HG02852 (cell line): ENCODE measurements around the gene UGT1A3.

Experiments used
- ATAC-seq: cut with Tn5 transposase; IDR thresholded peaks from one replicate; pipeline ENCODE4 v1.9.1; 2021; ENCODE audit warnings: mild to moderate bottlenecking, moderate library complexity; ENCODE audit not compliant: unreplicated experiment

The UGT1A3 gene

GRCh38 chr2:233756429-233757081 lies 27.7 kb downstream of the UGT1A3 start:
- ATAC-seq: no peak

- ATAC-seq: no peak
Observed at GRCh38 chr2:233758141-233758540, 29.3 kb downstream of the UGT1A3 start.

- ATAC-seq: no peak
Observed at GRCh38 chr2:233758849-233759248, 30.0 kb downstream of the UGT1A3 start.

DNA sequence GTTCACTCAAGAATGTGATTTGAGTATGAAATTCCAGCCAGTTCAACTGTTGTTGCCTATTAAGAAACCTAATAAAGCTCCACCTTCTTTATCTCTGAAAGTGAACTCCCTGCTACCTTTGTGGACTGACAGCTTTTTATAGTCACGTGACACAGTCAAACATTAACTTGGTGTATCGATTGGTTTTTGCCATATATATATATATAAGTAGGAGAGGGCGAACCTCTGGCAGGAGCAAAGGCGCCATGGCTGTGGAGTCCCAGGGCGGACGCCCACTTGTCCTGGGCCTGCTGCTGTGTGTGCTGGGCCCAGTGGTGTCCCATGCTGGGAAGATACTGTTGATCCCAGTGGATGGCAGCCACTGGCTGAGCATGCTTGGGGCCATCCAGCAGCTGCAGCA lies 31.2 kb downstream of the UGT1A3 start, which contains the start of gene UGT1A1:
Gene UGT1A1 (plus strand): TSS at position 228 of the 400 bp plus-strand sequence. CDS start 18 bp downstream, at position 246.
- ATAC-seq: no peak

- no peak for ATAC-seq
Observed at GRCh38 chr2:233761040-233761769, 32.4 kb downstream of the UGT1A3 start.

- no peak for ATAC-seq
Observed at GRCh38 chr2:233764264-233764663, 35.4 kb downstream of the UGT1A3 start.

- ATAC-seq: no peak
Observed at GRCh38 chr2:233764761-233765160, 35.9 kb downstream of the UGT1A3 start.

DNA sequence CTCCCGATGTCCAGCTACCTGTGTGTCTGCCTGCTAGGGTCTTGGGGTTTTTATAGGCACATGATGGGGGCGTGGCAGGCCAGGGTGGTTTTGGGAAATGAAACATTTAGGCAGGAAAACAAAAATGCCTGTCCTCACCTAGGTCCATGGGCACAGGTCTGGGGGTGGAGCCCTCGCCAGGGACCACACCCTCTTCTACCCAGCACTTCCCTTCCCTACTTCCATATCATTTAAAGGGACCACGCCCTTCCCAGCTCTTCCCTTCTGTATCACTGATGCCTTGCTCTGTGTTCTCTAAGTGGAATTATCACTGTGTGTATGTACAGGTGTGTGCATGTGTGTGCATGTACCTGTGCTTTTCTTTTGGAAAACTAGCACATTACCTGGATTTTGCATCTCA lies 37.6 kb downstream of the UGT1A3 start:
- ATAC-seq: no peak

GRCh38 chr2:233768076-233768475 lies 39.2 kb downstream of the UGT1A3 start:
- no peak for ATAC-seq

DNA sequence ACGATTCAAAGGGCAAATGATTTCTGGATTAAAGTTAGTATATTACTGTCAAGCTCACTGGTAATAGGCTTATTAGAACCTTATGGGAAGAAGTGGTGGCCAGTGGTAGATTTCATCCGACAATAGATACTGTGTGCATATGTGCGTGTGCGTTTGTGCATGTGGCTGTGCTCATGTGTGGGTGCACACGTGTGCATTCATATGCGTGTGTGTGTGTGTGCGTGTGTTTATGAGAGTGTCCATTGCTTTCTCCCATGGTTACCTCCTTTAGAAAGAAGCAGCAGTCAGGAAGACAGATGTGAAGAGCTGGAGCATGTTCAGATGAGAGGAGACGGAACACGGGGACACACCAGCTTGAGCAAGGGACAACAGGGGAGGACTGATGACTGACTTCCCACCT lies 40.4 kb downstream of the UGT1A3 start:
- ATAC-seq: no peak

GRCh38 chr2:233772153-233772552 lies 43.3 kb downstream of the UGT1A3 start:
- ATAC-seq: no peak

- ATAC-seq: no peak
Observed at GRCh38 chr2:233772583-233772982, 43.7 kb downstream of the UGT1A3 start.

DNA sequence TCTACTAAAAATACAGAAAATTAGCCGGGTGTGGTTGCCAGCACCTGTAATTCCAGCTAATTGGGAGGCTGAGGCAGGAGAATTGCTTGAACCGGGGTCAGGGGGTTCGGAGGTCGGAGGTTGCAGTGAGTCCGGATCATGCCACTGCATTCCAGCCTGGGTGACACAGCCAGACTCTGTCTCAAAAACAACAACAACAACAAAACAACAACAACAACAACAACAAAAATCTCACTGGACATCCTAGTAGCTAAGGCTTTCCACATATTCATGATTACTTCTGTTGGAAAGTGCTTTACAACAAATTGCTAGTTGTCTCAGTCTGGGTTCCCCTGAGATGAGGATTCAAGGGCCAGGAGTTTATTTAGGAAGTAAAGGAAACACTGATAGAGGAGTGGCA lies 45.0 kb downstream of the UGT1A3 start:
- no peak for ATAC-seq

DNA sequence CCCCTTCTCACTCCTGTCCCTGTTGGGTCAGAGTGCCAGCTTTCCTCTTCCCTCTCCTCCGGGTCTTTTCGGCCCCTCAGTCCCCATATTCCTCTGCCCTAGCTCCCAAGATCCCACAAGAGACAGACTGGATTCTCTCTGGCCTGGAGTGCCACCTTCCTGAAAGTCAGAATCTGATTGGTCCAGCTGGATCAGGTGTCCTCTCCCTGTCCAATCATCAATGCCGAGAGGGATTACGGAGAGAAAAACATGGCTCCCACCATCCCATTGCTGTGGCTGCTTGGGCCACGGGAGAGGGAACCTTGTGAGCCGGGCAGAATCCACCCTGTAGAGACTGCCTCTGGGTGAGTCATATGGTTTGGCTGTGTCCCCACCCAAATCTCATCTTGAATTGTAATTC lies 46.6 kb downstream of the UGT1A3 start:
- no peak for ATAC-seq

DNA sequence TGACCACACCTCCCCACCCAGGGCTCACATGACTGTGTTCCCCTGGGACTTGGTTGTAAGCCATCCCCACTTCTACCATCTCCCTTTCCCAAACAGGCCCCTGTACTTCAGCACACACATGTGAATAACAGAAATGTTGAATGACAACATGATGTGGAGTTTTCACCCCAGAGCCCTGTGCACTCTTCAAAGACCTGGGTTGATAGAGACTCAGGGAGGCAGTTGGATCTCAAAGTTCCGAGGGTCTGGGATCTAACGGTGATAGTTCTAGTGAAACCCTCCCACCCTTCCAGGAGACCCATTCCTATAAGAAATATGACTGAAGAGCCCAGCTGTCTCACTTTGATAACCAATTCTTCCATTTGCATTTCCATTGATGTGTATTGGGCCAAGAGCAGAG lies 49.2 kb downstream of the UGT1A3 start, which contains the start of gene MROH2A:
Gene MROH2A (plus strand): TSS at position 301 of the 400 bp plus-strand sequence. CDS start 1,029 bp downstream, outside the sequence.
- ATAC-seq: no peak

DNA sequence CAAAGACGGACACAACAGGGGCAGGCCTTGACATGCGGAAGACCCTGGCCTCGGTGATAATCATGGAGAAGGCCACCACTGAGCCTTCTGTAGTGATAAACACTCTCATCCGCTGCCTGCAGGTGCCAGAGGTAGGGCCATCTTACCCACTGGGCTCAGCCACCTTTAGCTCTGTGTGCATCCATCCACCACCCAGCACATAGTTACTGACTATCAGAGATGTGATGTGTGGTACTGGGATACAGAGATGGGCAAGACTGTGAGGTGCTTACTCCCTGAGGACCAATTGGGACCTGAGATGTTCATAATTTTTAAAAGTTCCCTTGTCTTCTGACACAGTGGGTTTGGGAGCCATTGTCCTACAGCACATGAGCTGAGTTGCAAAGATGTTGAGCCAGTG lies 50.9 kb downstream of the UGT1A3 start:
- ATAC-seq: no peak

DNA sequence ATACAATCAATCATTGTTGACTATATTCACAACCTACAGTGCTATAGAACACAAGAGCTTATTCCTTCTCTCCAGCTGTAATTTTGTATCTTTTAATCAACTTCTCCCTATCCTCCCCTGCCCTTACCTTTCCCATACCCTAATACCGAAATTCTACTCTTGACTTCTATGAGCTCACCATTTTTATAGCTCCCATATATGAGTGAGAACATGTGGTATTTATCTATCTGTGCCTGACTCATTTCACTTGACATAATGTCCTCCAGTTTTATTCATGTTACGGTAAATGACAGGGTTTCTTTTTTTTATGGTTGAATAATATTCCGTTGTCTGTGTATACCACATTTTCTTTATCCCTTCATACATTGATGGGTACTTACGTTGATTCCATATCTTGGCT lies 51.9 kb downstream of the UGT1A3 start:
- no peak for ATAC-seq

- no peak for ATAC-seq
Observed at GRCh38 chr2:233789554-233789953, 60.7 kb downstream of the UGT1A3 start.

DNA sequence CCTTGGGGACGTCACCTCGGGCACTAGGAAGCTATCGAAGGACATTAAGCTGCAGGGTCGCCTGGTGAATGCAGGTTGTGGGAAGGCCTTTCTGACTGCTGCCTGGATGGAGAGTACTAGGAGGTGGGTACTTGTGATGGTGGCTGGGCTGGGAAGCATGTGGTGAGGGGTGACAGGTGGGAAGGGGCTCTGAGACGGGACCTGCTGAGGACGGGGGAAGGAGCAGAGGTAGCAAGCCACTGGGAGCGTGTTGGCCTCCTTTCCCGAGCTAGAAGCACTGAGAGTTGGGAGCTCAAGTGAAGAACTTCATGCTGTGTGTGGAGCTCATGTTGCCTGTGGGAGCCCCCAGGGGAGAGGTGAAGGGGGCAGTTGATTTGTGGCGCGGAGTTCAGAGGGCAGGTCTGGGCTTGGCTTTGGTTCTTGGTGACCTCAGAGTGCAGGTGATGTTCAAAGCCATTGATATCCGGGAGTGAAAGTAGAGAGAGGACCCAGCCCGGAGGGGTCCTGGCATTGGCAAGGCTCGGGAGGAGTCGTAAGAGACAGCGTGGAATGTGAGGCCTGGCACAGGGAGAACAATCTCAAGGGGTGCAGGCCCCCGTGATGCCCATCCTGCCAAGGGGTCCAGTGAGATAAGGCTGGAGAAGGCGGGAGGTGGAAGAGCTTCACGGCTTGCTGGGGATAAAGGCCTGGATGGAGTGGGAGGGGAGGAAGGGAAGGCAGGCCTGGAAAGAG lies 62.5 kb downstream of the UGT1A3 start:
- ATAC-seq: no peak

DNA sequence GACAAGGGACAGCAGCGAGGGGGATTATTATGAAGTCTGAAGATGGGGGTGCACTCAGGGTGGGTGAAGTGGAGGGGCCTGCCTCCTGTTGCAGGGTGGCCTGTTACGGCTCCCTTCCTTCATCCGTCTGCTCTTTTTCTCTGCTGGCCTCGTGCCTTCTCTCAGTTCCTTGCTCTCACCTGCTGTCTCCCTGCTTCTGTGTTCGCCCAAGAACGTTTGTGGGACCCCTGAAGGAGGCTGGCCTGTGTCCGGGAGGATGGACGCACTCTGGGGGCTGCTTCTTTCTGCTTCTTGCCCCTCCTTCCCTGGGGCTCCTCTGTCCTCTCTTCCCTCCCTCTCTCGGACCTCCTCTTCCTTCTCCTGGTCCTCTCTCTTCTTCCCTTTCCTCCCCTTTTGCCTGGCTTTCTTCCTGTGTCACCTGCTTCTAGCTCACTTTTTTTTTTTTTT lies 63.1 kb downstream of the UGT1A3 start:
- no peak for ATAC-seq

DNA sequence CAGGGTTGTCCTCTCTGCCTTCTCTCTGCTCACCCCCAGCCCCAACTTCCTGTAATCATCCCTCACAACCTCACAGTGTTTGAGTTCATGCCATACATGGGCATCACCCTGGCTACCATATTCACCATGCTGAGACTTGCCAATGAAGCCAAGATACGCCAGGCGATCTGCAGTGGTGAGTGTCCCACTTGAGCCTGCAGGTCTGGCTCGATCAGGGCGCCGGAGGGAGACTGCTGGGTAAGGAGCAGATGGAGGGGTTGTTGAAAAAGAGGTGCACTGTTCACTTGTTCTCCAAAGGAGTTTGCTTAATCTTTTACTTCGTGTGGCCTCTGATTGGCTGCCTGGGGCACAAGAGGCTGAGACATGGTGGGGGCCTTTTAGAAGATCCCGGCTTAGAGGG lies 63.9 kb downstream of the UGT1A3 start:
- ATAC-seq: no peak
